Trophoblast cell (in vitro differentiated cells and primary cell): ENCODE measurements around the gene VKORC1L1.

Experiments
- DNase-seq, 2 donors: peaks; one replicate each; pipeline ENCODE4 v3.0.0-alpha.2; 2016
- H2AFZ ChIP-seq: 2 replicates; pipeline ENCODE4 v1.6.1; 2013; ENCODE audit warnings: low read length, moderate library complexity, mild to moderate bottlenecking; ENCODE audit not compliant: insufficient read depth, poor library complexity
- H2AK5ac ChIP-seq: 2 replicates; pipeline ENCODE4 v1.6.1; 2013; ENCODE audit warnings: mild to moderate bottlenecking, low read length
- H2BK120ac ChIP-seq: 2 replicates; pipeline ENCODE4 v1.6.1; 2013; ENCODE audit warnings: low read length, mild to moderate bottlenecking, moderate library complexity; ENCODE audit not compliant: insufficient read depth, poor library complexity
- H2BK12ac ChIP-seq: 2 replicates; pipeline ENCODE4 v1.6.1; 2013; ENCODE audit warnings: mild to moderate bottlenecking, low read length, moderate library complexity
- H2BK5ac ChIP-seq: 2 replicates; pipeline ENCODE4 v1.6.1; 2013; ENCODE audit warnings: low read length, low read depth, moderate library complexity, mild to moderate bottlenecking; ENCODE audit not compliant: poor library complexity
- H3K14ac ChIP-seq: 2 replicates; pipeline ENCODE4 v1.6.1; 2013; ENCODE audit warnings: mild to moderate bottlenecking, low read length
- H3K18ac ChIP-seq: 2 replicates; pipeline ENCODE4 v1.6.1; 2013; ENCODE audit warnings: mild to moderate bottlenecking, low read length
- H3K23ac ChIP-seq: 2 replicates; pipeline ENCODE4 v1.6.1; 2013; ENCODE audit warnings: low read length
- H3K27ac ChIP-seq: 2 replicates; pipeline ENCODE4 v1.5.1; 2013; ENCODE audit warnings: low read depth, mild to moderate bottlenecking, inconsistent platforms, low read length, moderate library complexity
- H3K27me3 ChIP-seq: 2 replicates; pipeline ENCODE4 v1.6.1; 2013; ENCODE audit warnings: inconsistent platforms, mild to moderate bottlenecking, low read length, moderate library complexity; ENCODE audit not compliant: insufficient read depth
- H3K36me3 ChIP-seq, 2 experiments: 1 replicate in 1 of 2; 2 replicates in 1 of 2; pipeline ENCODE4 v1.6.1; 2013; ENCODE audit warnings: low read length in 2 of 2, mild to moderate bottlenecking in 2 of 2, moderate library complexity in 1 of 2; ENCODE audit not compliant: insufficient read depth in 2 of 2, control insufficient read depth in 1 of 2
- H3K4ac ChIP-seq: 2 replicates; pipeline ENCODE4 v1.6.1; 2013; ENCODE audit warnings: low read depth, mild to moderate bottlenecking, low read length, moderate library complexity
- H3K4me1 ChIP-seq, 2 experiments: 1 replicate in 1 of 2; 2 replicates in 1 of 2; pipeline ENCODE4 v1.6.1; 2013; ENCODE audit warnings: low read length in 2 of 2, mild to moderate bottlenecking in 2 of 2, moderate library complexity in 1 of 2; ENCODE audit not compliant: insufficient read depth in 2 of 2, control insufficient read depth in 1 of 2
- H3K4me2 ChIP-seq: 2 replicates; pipeline ENCODE4 v1.6.1; 2013; ENCODE audit warnings: inconsistent platforms, mild to moderate bottlenecking, low read length, moderate library complexity
- H3K4me3 ChIP-seq: 2 replicates; pipeline ENCODE4 v1.5.1; 2013; ENCODE audit warnings: mild to moderate bottlenecking, low read depth, low read length, inconsistent platforms
- H3K79me1 ChIP-seq: one replicate; pipeline ENCODE4 v1.6.1; 2013; ENCODE audit warnings: low read length
- H3K79me2 ChIP-seq: 2 replicates; pipeline ENCODE4 v1.6.1; 2013; ENCODE audit warnings: low read length, mild to moderate bottlenecking; ENCODE audit not compliant: control insufficient read depth, insufficient read depth, poor library complexity
- H3K9ac ChIP-seq: 2 replicates; pipeline ENCODE4 v1.6.1; 2013; ENCODE audit warnings: mild to moderate bottlenecking, low read length
- H3K9me3 ChIP-seq: 2 replicates; pipeline ENCODE4 v1.6.1; 2013; ENCODE audit warnings: low read depth, mild to moderate bottlenecking, control low read depth, inconsistent platforms, low read length; ENCODE audit not compliant: insufficient read depth
- H4K12ac ChIP-seq: 2 replicates; pipeline ENCODE4 v1.6.1; 2013; ENCODE audit warnings: low read depth, mild to moderate bottlenecking, low read length, moderate library complexity
- H4K8ac ChIP-seq: 2 replicates; pipeline ENCODE4 v1.6.1; 2013; ENCODE audit warnings: low read depth, mild to moderate bottlenecking, low read length, moderate library complexity
- H4K91ac ChIP-seq: one replicate; pipeline ENCODE4 v1.6.1; 2013; ENCODE audit warnings: low read depth, mild to moderate bottlenecking, low read length, moderate library complexity
- WGBS: extraction: QIAGEN DNeasy Blood & Tissue Kit; methylation state at CpG from one replicate; pipeline ENCODE4 v1.1.7; 2013; ENCODE audit warnings: missing lambda C conversion rate; ENCODE audit not compliant: insufficient read length, insufficient coverage; ENCODE audit errors: extremely low coverage; 5-methylcytosine and 5-hydroxymethylcytosine counted together

The VKORC1L1 gene

GRCh38 chr7:65946904-65947303 is 74.0 kb downstream of the VKORC1L1 start:
- no peaks in the 10 kb centered on the region for H3K79me2 ChIP-seq
- H3K36me3 ChIP-seq = no peaks in the 10 kb centered on the region
- no peaks in the 10 kb centered on the region for H3K9me3 ChIP-seq
- no peaks in the 10 kb centered on the region for H3K79me1 ChIP-seq
- H3K4me3 ChIP-seq = no peak overlapping the region
- H3K27me3 ChIP-seq = no peaks in the 10 kb centered on the region
- H3K18ac ChIP-seq = no peak overlapping the region
- H3K9ac ChIP-seq = no peak overlapping the region
- no peak overlapping the region for H2BK12ac ChIP-seq
- no peak overlapping the region for H3K14ac ChIP-seq
- no peak overlapping the region for H3K4ac ChIP-seq
- H3K27ac ChIP-seq = no peak overlapping the region
- H3K23ac ChIP-seq = no peak overlapping the region
- H4K8ac ChIP-seq = no peak overlapping the region
- no peak overlapping the region for H2BK5ac ChIP-seq
- no peak overlapping the region for H3K4me2 ChIP-seq
- H3K4me1 ChIP-seq = no peaks in the 10 kb centered on the region
- no peak overlapping the region for H2BK120ac ChIP-seq
- H2AK5ac ChIP-seq = no peak overlapping the region
- no peak overlapping the region for H4K12ac ChIP-seq
- no peak overlapping the region for H2AFZ ChIP-seq
- DNase-seq = peak; percentile 36 to 71
- no CpG with 5 or more reads among the region's 4 CpGs for WGBS
- no peak overlapping the region for H4K91ac ChIP-seq

GRCh38 chr7:65951837-65952578 is 79.1 kb downstream of the VKORC1L1 start:
- H2BK12ac ChIP-seq = no peak overlapping the region
- no peak overlapping the region for H3K14ac ChIP-seq
- no peak overlapping the region for H2AFZ ChIP-seq
- H3K18ac ChIP-seq = no peak overlapping the region
- no peaks in the 10 kb centered on the region for H3K9me3 ChIP-seq
- no CpG with 5 or more reads among the region's 9 CpGs for WGBS
- H4K12ac ChIP-seq = no peak overlapping the region
- no peak overlapping the region for H3K4me2 ChIP-seq
- H3K36me3 ChIP-seq = peaks cover 0 to 6% of the 10 kb centered on the region in 2 experiments
- no peak overlapping the region for H4K8ac ChIP-seq
- no peak overlapping the region for H3K4me3 ChIP-seq
- no peak overlapping the region for H2BK5ac ChIP-seq
- H3K79me2 ChIP-seq = no peaks in the 10 kb centered on the region
- H3K4me1 ChIP-seq = no peaks in the 10 kb centered on the region
- no peaks in the 10 kb centered on the region for H3K27me3 ChIP-seq
- H3K4ac ChIP-seq = no peak overlapping the region
- H4K91ac ChIP-seq = no peak overlapping the region
- H3K23ac ChIP-seq = no peak overlapping the region
- no peak overlapping the region for H3K9ac ChIP-seq
- no peak overlapping the region for H3K27ac ChIP-seq
- no peak overlapping the region for H2BK120ac ChIP-seq
- no peak overlapping the region for H2AK5ac ChIP-seq
- H3K79me1 ChIP-seq = no peaks in the 10 kb centered on the region
- no peak for DNase-seq

- no peak overlapping the region for H2BK12ac ChIP-seq
- H4K12ac ChIP-seq = no peak overlapping the region
- H3K23ac ChIP-seq = no peak overlapping the region
- no peak overlapping the region for H3K4me2 ChIP-seq
- H3K27me3 ChIP-seq = no peaks in the 10 kb centered on the region
- no peak overlapping the region for H3K14ac ChIP-seq
- H3K4me1 ChIP-seq = no peaks in the 10 kb centered on the region
- no peak overlapping the region for H4K8ac ChIP-seq
- H2AFZ ChIP-seq = no peak overlapping the region
- DNase-seq = no peak
- no CpG with 5 or more reads among the region's 5 CpGs for WGBS
- H3K36me3 ChIP-seq = peaks cover 0 to 6% of the 10 kb centered on the region in 2 experiments
- H2BK5ac ChIP-seq = no peak overlapping the region
- no peak overlapping the region for H3K27ac ChIP-seq
- no peak overlapping the region for H2BK120ac ChIP-seq
- H3K9ac ChIP-seq = no peak overlapping the region
- H3K18ac ChIP-seq = no peak overlapping the region
- no peak overlapping the region for H3K4ac ChIP-seq
- H3K4me3 ChIP-seq = no peak overlapping the region
- no peaks in the 10 kb centered on the region for H3K9me3 ChIP-seq
- no peaks in the 10 kb centered on the region for H3K79me1 ChIP-seq
- H2AK5ac ChIP-seq = no peak overlapping the region
- no peak overlapping the region for H4K91ac ChIP-seq
- no peaks in the 10 kb centered on the region for H3K79me2 ChIP-seq
These were observed 80.3 kb downstream of the VKORC1L1 start for GRCh38 chr7:65953001-65953720.

- WGBS = no CpG with 5 or more reads among the region's 15 CpGs
- H3K27ac ChIP-seq = no peak overlapping the region
- H2AFZ ChIP-seq = no peak overlapping the region
- H3K4me2 ChIP-seq = no peak overlapping the region
- H3K23ac ChIP-seq = no peak overlapping the region
- H3K14ac ChIP-seq = no peak overlapping the region
- H4K8ac ChIP-seq = no peak overlapping the region
- no peak overlapping the region for H3K9ac ChIP-seq
- H2AK5ac ChIP-seq = no peak overlapping the region
- no peaks in the 10 kb centered on the region for H3K79me2 ChIP-seq
- DNase-seq = no peak
- H2BK120ac ChIP-seq = no peak overlapping the region
- H3K4me1 ChIP-seq = no peaks in the 10 kb centered on the region
- H2BK5ac ChIP-seq = no peak overlapping the region
- no peaks in the 10 kb centered on the region for H3K27me3 ChIP-seq
- H4K91ac ChIP-seq = no peak overlapping the region
- H2BK12ac ChIP-seq = no peak overlapping the region
- H3K4ac ChIP-seq = no peak overlapping the region
- no peak overlapping the region for H4K12ac ChIP-seq
- H3K4me3 ChIP-seq = no peak overlapping the region
- no peak overlapping the region for H3K18ac ChIP-seq
- H3K9me3 ChIP-seq = no peaks in the 10 kb centered on the region
- H3K79me1 ChIP-seq = no peaks in the 10 kb centered on the region
- H3K36me3 ChIP-seq = peaks cover 2 to 8% of the 10 kb centered on the region in 2 experiments
These were observed 81.1 kb downstream of the VKORC1L1 start for GRCh38 chr7:65953890-65954450.
